ENCODE data around the gene ANKRD33B. TPM values are rescaled to one million over a fixed set of nuclear protein-coding genes. Genes with fewer than 3 reads are reported as not detected.
"Not testable (repeated sequence)": the region's sequence is repeated elsewhere in the genome, so short reads cannot be mapped to it uniquely, and the experiment has no call there.

ANKRD33B gene
- total RNA-seq, 1 experiment from 2014 or later: 9.6 TPM

DNA sequence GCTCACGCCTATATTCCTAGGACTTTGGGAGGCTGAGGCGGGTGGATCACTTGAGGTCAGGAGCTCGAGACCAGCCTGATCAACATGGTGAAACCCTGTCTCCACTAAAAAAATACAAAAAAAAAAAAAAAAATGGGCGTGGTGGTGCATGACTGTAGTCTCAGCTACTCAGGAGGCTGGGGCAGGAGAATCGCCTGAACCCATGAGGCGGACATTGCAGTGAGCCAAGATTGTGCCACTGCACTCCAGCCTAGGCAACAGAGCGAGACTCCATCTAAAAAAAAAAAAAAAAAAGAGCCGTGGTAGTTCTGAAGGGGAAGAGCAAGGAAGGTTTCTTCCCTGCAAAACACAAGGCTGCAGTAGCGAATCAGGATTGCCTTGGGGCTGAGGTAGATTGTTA lies 44.2 kb downstream of the ANKRD33B start:
- not testable (repeated sequence) for H3K27me3 ChIP-seq, H3K9me3 ChIP-seq, H3K4me3 ChIP-seq, DNase-seq
- H3K36me3 ChIP-seq: peaks cover 30% of the 10 kb centered on the region

GRCh38 chr5:10610058-10610457 lies 46.2 kb downstream of the ANKRD33B start:
- DNase-seq: no peak
- Histone ChIP-seq H3K36me3 (peaks cover 33% of the 10 kb centered on the region), H3K9me3 (no peaks in the 10 kb centered on the region), H3K4me3 (no peak overlapping the region), H3K27me3 (no peaks in the 10 kb centered on the region)

DNA sequence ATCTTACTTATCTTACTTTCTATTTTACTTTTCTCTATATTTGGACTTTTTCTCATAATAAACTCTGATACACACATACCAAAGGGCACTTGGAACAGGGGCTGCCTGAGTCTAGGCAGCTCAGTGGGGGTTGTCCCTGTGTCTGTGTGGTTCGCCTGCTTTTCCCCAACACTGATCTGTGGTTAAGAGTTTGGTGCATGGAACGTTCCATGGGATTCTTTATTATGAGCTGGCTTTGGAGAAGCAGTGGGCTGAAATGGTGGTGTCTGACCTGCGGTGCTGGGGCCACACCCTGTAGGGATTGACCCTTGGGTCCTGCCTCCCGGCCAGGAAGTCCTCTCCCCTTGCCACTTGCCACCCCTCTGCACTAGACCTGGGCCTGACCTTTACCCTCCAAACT lies 47.4 kb downstream of the ANKRD33B start:
- Histone ChIP-seq H3K9me3 (no peaks in the 10 kb centered on the region), H3K36me3 (peaks cover 26% of the 10 kb centered on the region), H3K27me3 (no peaks in the 10 kb centered on the region), H3K4me3 (no peak overlapping the region)
- DNase-seq: no peak

- Histone ChIP-seq H3K27me3 (no peaks in the 10 kb centered on the region), H3K9me3 (no peaks in the 10 kb centered on the region), H3K4me3 (no peak overlapping the region), H3K36me3 (peaks cover 30% of the 10 kb centered on the region)
- no peak for DNase-seq
Observed at GRCh38 chr5:10612251-10612650, 48.4 kb downstream of the ANKRD33B start.

DNA sequence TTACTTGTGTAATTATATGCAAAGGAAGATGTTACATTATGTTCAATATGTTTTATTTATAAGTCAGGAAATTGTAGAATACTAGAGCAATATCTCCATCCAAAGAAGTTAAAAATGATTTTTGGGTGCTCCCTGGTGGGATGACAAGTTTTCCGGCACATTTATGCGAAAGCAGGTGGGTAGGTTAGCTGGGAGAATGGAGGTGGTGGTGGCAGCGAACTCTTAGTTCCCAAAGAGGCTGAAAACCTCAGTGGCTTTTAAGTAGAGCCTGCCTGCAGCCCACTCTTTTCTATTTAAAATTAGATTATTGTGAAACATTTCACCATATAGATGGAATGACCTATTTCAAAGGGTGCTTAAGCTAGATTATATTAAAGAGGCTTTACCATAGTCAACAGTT lies 51.8 kb downstream of the ANKRD33B start:
- peaks cover 16% of the 10 kb centered on the region for H3K9me3 ChIP-seq
- H3K36me3 ChIP-seq: peaks cover 55% of the 10 kb centered on the region
- H3K27me3 ChIP-seq: no peaks in the 10 kb centered on the region
- DNase-seq: no peak
- H3K4me3 ChIP-seq: no peak overlapping the region

GRCh38 chr5:10617103-10617502 lies 53.2 kb downstream of the ANKRD33B start:
- Histone ChIP-seq H3K36me3 (peaks cover 64% of the 10 kb centered on the region), H3K27me3 (no peaks in the 10 kb centered on the region), H3K4me3 (no peak overlapping the region), H3K9me3 (peaks cover 24% of the 10 kb centered on the region)
- DNase-seq: no peak

- Histone ChIP-seq H3K27me3 (no peaks in the 10 kb centered on the region), H3K36me3 (peaks cover 68% of the 10 kb centered on the region), H3K9me3 (peaks cover 24% of the 10 kb centered on the region), H3K4me3 (no peak overlapping the region)
- no peak for DNase-seq
Observed at GRCh38 chr5:10618311-10618710, 54.4 kb downstream of the ANKRD33B start.

GRCh38 chr5:10619649-10620048 lies 55.8 kb downstream of the ANKRD33B start:
- no peaks in the 10 kb centered on the region for H3K27me3 ChIP-seq
- no peak for DNase-seq

DNA sequence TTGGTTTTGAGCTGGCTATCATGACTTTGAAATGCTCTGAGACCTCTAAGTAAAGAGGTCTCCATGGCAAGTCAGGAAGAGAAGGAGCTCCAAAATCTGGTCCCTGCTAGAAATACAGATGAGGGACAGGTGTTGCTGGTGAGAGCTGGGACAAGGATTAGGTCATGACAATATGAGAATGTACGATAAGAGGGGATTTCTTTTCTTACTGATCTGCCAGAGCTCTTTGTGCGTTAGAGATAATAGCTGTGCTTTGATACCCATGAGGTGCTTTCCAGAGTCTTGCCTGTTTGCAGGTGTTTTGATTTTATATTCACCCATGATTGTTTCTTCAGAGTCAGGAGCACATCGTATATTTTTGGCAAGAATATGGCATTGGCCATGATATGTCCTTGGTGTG lies 56.5 kb downstream of the ANKRD33B start:
- H3K9me3 ChIP-seq: peaks cover 24% of the 10 kb centered on the region
- no peak for DNase-seq
- H3K27me3 ChIP-seq: no peaks in the 10 kb centered on the region
- H3K4me3 ChIP-seq: no peak overlapping the region
- H3K36me3 ChIP-seq: peaks cover 78% of the 10 kb centered on the region

More at GRCh38 chr5:10619649-10620048, 55.8 kb downstream of the ANKRD33B start:
- peaks cover 24% of the 10 kb centered on the region for H3K9me3 ChIP-seq
- H3K36me3 ChIP-seq: peaks cover 73% of the 10 kb centered on the region
- H3K4me3 ChIP-seq: no peak overlapping the region

DNA sequence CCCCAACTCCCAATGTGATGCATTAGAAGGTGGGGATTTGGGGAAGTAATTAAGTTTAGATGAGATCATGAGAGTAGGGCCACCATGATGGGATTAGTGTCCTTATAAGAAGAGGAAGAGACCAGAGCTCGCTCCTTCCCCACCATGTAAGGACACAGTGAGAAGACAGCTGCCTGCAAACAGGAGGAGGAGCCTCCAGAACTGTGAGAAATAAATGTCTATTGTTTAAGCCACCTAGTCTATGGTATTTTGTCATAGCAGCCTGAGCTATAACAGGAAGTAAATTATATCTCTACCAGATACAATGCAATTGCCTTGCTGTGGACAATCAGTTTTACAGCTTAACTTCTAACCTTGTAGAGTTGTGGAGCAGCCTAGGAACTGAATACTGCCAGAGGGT lies 58.0 kb downstream of the ANKRD33B start:
- peaks cover 24% of the 10 kb centered on the region for H3K9me3 ChIP-seq
- no peak overlapping the region for H3K4me3 ChIP-seq
- no peaks in the 10 kb centered on the region for H3K27me3 ChIP-seq
- no peak for DNase-seq
- peaks cover 86% of the 10 kb centered on the region for H3K36me3 ChIP-seq

GRCh38 chr5:10622810-10623209 lies 58.9 kb downstream of the ANKRD33B start:
- Histone ChIP-seq H3K4me3 (no peak overlapping the region), H3K27me3 (no peaks in the 10 kb centered on the region), H3K36me3 (peaks cover 80% of the 10 kb centered on the region), H3K9me3 (peaks cover 24% of the 10 kb centered on the region)
- DNase-seq: no peak

- Histone ChIP-seq H3K9me3 (peaks cover 24% of the 10 kb centered on the region), H3K4me3 (no peak overlapping the region), H3K36me3 (peaks cover 78% of the 10 kb centered on the region), H3K27me3 (no peaks in the 10 kb centered on the region)
- DNase-seq: no peak
Observed at GRCh38 chr5:10623305-10623910, 59.5 kb downstream of the ANKRD33B start.

- H3K36me3 ChIP-seq: peaks cover 74% of the 10 kb centered on the region
- DNase-seq: no peak
- no peaks in the 10 kb centered on the region for H3K27me3 ChIP-seq
- H3K9me3 ChIP-seq: peaks cover 20% of the 10 kb centered on the region
- H3K4me3 ChIP-seq: no peak overlapping the region
Observed at GRCh38 chr5:10624206-10624605, 60.3 kb downstream of the ANKRD33B start.

GRCh38 chr5:10624679-10625078 lies 60.8 kb downstream of the ANKRD33B start:
- Histone ChIP-seq H3K4me3 (no peak overlapping the region), H3K27me3 (no peaks in the 10 kb centered on the region), H3K36me3 (peaks cover 74% of the 10 kb centered on the region), H3K9me3 (peaks cover 15% of the 10 kb centered on the region)
- DNase-seq: no peak

GRCh38 chr5:10625700-10626472 lies 62.0 kb downstream of the ANKRD33B start:
- H3K4me3 ChIP-seq: no peak overlapping the region
- DNase-seq: no peak
- peaks cover 7% of the 10 kb centered on the region for H3K9me3 ChIP-seq
- peaks cover 69% of the 10 kb centered on the region for H3K36me3 ChIP-seq
- no peaks in the 10 kb centered on the region for H3K27me3 ChIP-seq

DNA sequence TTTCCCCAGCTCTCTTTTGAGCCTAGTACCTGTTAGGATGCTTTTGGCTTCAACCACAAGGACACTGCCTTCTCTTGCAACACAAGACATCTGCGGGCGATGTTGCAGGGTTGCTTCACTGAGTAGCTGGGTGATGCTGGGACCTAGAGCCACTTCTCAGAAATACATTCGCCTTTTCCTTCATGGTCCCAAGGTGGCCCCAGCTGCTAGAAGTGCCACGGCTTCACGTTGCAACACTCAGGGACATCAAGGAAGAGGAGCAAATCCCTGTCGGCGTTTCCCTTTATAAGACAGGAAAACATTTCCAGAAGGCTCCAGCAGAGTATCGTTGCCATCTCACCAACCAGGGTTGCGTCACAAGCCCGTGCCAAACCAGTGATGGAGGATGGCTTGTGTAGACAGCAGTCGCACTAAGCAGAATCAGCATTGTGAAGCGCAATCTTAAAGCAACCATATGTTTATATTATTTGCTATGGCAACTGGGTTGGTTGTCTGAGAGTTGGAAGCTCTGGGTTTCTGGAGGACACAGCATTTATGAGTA lies 62.7 kb downstream of the ANKRD33B start:
- no peak for DNase-seq
- Histone ChIP-seq H3K4me3 (no peak overlapping the region), H3K36me3 (peaks cover 66% of the 10 kb centered on the region), H3K27me3 (no peaks in the 10 kb centered on the region), H3K9me3 (peaks cover under 1% of the 10 kb centered on the region)

GRCh38 chr5:10627160-10627701 lies 63.4 kb downstream of the ANKRD33B start:
- Histone ChIP-seq H3K36me3 (peaks cover 63% of the 10 kb centered on the region), H3K4me3 (peak overlapping the region; percentile 4; the same call in 1 of the 2 replicates), H3K27me3 (no peaks in the 10 kb centered on the region), H3K9me3 (no peaks in the 10 kb centered on the region)
- DNase-seq: no peak

Measured in MG63 (cell line).